Measurements from ENCODE around the gene POLRMT. TPM values are rescaled to one million over a fixed set of nuclear protein-coding genes. Genes with fewer than 3 reads are reported as not detected.
A peak's percentile ranks its signal among the peaks of the same experiment; 100 is the strongest.
"Not testable (repeated sequence)": the region's sequence is repeated elsewhere in the genome, so short reads cannot be mapped to it uniquely, and the experiment has no call there.

The POLRMT gene
- total and polyA plus RNA-seq, 3 experiments from 2014 or later: 58.8 to 77.3 (median 75.2) TPM

DNA sequence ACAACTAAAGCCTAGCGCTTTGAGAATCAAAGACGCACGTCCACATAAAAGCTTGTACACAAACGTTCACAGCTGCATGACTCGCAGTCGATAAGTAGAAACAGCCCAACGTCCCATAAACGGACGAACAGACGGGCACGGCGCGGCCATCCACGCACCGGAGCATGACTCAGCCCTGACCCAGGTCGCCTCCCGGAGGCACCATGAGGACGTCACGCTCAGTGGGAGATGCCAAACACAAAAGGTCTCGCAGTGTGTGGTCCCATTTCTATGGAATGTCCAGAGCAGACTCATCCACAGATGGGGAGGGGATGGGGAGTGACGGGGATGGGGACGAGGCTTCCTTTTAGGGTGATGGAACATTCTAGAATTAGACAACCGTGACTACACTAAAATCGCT lies 9.4 kb downstream of the POLRMT start:
- Histone ChIP-seq H3K4me3 (ENCODE audit: low read length) (no peak overlapping the region), H3K9me3 (ENCODE audit: low read length) (no peaks in the 10 kb centered on the region), H3K4me1 (ENCODE audit: insufficient read depth, low read length) (no peaks in the 10 kb centered on the region), H3K36me3 (ENCODE audit: insufficient read depth, low read length) (peaks cover 18% of the 10 kb centered on the region), H3K27me3 (ENCODE audit: insufficient read depth, low read length, poor library complexity, severe bottlenecking) (no peaks in the 10 kb centered on the region), H3K27ac (ENCODE audit: low read depth, low read length) (no peak overlapping the region)
- no peaks in the 10 kb centered on the region for H3K27me3 Mint-ChIP-seq
- H3K9me3 Mint-ChIP-seq: no peaks in the 10 kb centered on the region
- H3K4me3 Mint-ChIP-seq: peak overlapping the region in 1 of 7 donors; percentile 5
- POLR2A ChIA-PET: interaction anchor here (0.6 kb wide), 1 partner anchor 64 kb away, joined by 3 read pairs; no protein-coding TSS in a partner anchor
- H3K27ac Mint-ChIP-seq: no peak overlapping the region
- DNase-seq: no peak
- H3K36me3 Mint-ChIP-seq: peaks cover 4 to 56% (median 5%) of the 10 kb centered on the region in 3 donors
- CTCF ChIA-PET: no interaction called here
- peaks cover 5 to 17% (median 5%) of the 10 kb centered on the region in 3 donors for H3K4me1 Mint-ChIP-seq

DNA sequence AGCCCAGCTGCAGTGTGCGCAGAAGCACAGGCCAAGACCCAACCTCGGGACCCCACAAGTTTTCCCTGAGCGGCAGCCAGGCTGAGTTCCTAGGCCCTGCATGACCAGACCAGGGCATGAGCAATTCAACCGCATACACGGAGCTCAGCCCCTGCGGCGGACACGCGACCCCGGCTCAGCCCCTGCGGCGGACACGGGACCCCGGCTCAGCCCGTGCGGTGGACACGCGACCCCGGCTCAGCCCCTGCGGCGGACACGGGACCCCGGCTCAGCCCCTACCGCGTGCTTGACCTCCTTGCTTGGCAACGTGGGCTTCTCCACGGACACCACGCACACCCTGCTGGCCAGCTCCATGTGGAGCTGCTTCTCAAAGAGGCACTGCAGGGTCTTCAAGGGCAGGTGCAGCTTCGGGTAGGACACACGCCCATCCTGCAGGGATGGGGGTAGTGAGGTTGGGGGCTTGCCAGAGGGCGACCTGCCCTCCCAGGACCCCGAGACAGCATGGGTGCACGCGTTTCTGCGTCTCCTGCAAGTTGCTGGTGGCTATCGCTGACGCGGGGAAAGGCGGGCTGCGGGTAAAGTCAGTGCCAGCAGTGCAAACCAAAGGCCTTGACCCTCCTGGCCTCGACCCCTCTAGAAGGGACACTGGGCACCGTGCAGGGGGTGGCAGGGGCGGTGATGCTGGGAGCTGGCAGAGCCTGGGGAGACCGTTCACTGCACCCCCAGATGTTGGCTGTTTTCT lies 10.0 kb downstream of the POLRMT start:
- Mint-ChIP-seq H3K4me1 (peaks cover 3 to 11% (median 4%) of the 10 kb centered on the region in 3 donors), H3K4me3 (peak overlapping the region in 1 of 7 donors; percentile 5), H3K27me3 (no peaks in the 10 kb centered on the region), H3K9me3 (no peaks in the 10 kb centered on the region), H3K27ac (no peak overlapping the region), H3K36me3 (peaks cover 3 to 56% (median 3%) of the 10 kb centered on the region in 3 donors)
- ChIA-PET POLR2A (interaction anchor here (0.6 kb wide), 2 partner anchors 27 to 63 kb away, joined by 3 to 10 read pairs; no protein-coding TSS in a partner anchor), CTCF (no interaction called here)
- no peak for DNase-seq
- no peak overlapping the region for H3K4me3 ChIP-seq (ENCODE audit: low read length)
- peaks cover 13% of the 10 kb centered on the region for H3K36me3 ChIP-seq (ENCODE audit: insufficient read depth, low read length)
- H3K9me3 ChIP-seq (ENCODE audit: low read length): no peaks in the 10 kb centered on the region
- H3K4me1 ChIP-seq (ENCODE audit: insufficient read depth, low read length): no peaks in the 10 kb centered on the region
- H3K27ac ChIP-seq (ENCODE audit: low read depth, low read length): no peak overlapping the region
- H3K27me3 ChIP-seq (ENCODE audit: insufficient read depth, low read length, poor library complexity, severe bottlenecking): no peaks in the 10 kb centered on the region

DNA sequence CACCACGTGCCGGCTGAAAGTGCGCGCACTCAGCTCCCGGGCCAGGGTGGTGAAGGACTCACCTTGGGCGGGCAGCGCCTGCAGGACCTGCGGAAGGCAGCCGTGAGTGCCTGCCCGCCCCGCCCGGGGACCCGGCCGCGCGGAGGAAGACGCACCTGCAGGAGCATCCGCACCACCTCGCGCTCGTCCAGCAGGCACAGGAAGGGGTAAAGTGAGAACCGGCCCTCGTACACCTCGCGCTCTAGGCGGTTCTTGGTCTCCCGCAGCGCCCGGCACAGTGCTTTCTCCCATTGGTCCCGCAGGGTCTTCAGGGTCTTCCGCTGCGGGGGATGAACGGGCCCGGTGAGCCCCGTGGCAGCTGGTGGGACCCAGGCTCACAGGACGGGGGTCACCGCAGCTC lies 10.7 kb downstream of the POLRMT start:
- no peak overlapping the region for H3K27ac ChIP-seq (ENCODE audit: low read depth, low read length)
- H3K27me3 ChIP-seq (ENCODE audit: insufficient read depth, low read length, poor library complexity, severe bottlenecking): no peaks in the 10 kb centered on the region
- H3K9me3 Mint-ChIP-seq: no peaks in the 10 kb centered on the region
- no peaks in the 10 kb centered on the region for H3K9me3 ChIP-seq (ENCODE audit: low read length)
- ChIA-PET CTCF (no interaction called here), POLR2A (interaction anchor here (0.6 kb wide), 1 partner anchor 28 kb away, joined by 10 read pairs; no protein-coding TSS in a partner anchor)
- H3K36me3 Mint-ChIP-seq: peaks cover 3 to 57% (median 3%) of the 10 kb centered on the region in 3 donors
- H3K4me1 ChIP-seq (ENCODE audit: insufficient read depth, low read length): no peaks in the 10 kb centered on the region
- H3K27ac Mint-ChIP-seq: no peak overlapping the region
- H3K27me3 Mint-ChIP-seq: no peaks in the 10 kb centered on the region
- no peak overlapping the region for H3K4me3 Mint-ChIP-seq
- peaks cover 7% of the 10 kb centered on the region for H3K36me3 ChIP-seq (ENCODE audit: insufficient read depth, low read length)
- H3K4me3 ChIP-seq (ENCODE audit: low read length): no peak overlapping the region
- no peak for DNase-seq
- H3K4me1 Mint-ChIP-seq: peaks cover 3 to 8% (median 4%) of the 10 kb centered on the region in 3 donors

DNA sequence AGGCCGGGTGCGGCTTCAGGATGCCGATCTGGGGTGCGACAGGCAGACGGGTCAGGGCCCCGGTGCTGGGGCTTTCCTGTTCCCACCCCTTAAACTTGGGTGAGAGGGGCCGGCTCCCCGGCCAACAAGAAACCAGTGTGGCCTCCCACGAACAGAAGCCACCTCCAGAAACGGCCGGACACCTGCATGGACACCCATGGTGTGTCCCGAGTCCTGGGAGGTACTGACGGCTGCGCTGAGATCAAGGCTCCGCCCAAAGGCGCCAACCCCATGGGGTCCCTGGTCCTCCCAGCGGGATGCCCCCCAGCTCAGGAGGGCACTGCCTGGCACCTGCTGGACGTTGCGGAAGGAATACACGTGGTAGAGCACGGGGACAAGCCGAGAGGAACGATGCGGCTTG lies 11.5 kb downstream of the POLRMT start:
- H3K4me1 Mint-ChIP-seq: peaks cover 1 to 6% (median 3%) of the 10 kb centered on the region in 3 donors
- ChIA-PET CTCF (no interaction called here), POLR2A (no interaction called here)
- peaks cover 7% of the 10 kb centered on the region for H3K36me3 ChIP-seq (ENCODE audit: insufficient read depth, low read length)
- no peaks in the 10 kb centered on the region for H3K27me3 Mint-ChIP-seq
- H3K36me3 Mint-ChIP-seq: peaks cover 1 to 56% (median 3%) of the 10 kb centered on the region in 3 donors
- no peak overlapping the region for H3K4me3 Mint-ChIP-seq
- no peaks in the 10 kb centered on the region for H3K27me3 ChIP-seq (ENCODE audit: insufficient read depth, low read length, poor library complexity, severe bottlenecking)
- no peaks in the 10 kb centered on the region for H3K9me3 Mint-ChIP-seq
- no peak overlapping the region for H3K27ac Mint-ChIP-seq
- H3K27ac ChIP-seq (ENCODE audit: low read depth, low read length): no peak overlapping the region
- H3K9me3 ChIP-seq (ENCODE audit: low read length): no peaks in the 10 kb centered on the region
- no peaks in the 10 kb centered on the region for H3K4me1 ChIP-seq (ENCODE audit: insufficient read depth, low read length)
- no peak for DNase-seq
- no peak overlapping the region for H3K4me3 ChIP-seq (ENCODE audit: low read length)

DNA sequence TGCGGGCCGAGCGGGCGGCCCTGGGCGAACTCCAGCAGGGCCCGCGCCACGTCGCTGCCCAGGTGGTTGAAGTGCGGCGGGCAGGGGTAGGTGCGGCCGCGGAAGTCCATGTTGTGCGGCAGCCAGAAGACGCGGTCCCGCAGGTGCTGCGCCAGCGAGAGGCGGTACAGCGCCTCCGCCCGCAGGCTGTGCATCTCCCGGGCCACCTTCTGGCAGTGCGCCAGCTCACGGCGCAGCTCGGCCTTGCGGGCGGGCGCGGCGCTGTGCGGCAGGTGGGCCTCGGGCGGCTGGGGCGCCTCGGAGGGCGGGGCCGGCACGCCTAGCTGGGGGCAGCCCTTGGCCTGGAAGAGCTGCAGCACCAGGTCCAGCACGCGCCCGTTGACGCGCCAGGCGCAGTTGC lies 12.1 kb downstream of the POLRMT start:
- POLR2A ChIA-PET; H3K27ac ChIP-seq (ENCODE audit: low read depth, low read length); H3K27me3 Mint-ChIP-seq; H3K4me3 ChIP-seq (ENCODE audit: low read length); H3K4me1 Mint-ChIP-seq; H3K4me3 Mint-ChIP-seq; H3K36me3 ChIP-seq (ENCODE audit: insufficient read depth, low read length); H3K9me3 Mint-ChIP-seq; H3K9me3 ChIP-seq (ENCODE audit: low read length); H3K27me3 ChIP-seq (ENCODE audit: insufficient read depth, low read length, poor library complexity, severe bottlenecking); H3K27ac Mint-ChIP-seq; H3K4me1 ChIP-seq (ENCODE audit: insufficient read depth, low read length); DNase-seq; CTCF ChIA-PET: not testable (repeated sequence)
- peaks cover 0 to 54% (median 3%) of the 10 kb centered on the region in 3 donors for H3K36me3 Mint-ChIP-seq

DNA sequence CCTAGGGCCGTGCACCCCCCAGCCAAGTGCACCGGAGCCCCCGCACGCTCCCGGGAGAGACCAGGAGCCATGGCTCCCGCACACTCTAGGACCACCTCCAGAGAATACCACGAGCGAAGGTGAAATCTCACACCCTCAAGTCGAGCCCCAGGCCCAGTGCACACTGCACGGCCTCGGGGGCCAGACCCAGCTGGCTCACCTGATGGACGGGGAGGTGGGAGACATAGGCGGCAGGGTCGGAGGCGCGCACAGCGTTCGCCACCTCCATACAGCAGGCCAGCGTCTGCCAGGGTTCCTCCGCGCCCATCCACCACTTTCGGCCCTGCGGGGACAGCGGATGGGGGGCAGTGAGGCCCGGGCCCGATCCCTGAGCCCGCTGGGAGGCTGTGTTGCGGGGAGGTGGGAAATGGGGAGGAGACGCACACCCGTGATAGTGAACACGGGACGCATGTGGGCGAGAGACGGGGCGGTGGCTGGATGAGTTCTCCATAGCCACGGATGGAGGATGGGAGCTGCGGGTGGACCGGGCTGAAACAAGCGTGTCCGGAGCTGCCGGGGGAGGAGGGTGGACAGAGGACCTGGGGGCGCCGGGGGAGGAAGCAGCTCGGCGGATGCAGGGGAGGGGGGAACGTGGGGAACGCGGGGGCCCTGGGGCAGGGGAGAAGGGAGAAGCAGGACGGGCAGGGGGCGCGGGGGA lies 13.0 kb downstream of the POLRMT start:
- DNase-seq: no peak
- H3K27ac ChIP-seq (ENCODE audit: low read depth, low read length): no peak overlapping the region
- no peak overlapping the region for H3K4me3 ChIP-seq (ENCODE audit: low read length)
- no peaks in the 10 kb centered on the region for H3K9me3 ChIP-seq (ENCODE audit: low read length)
- no peak overlapping the region for H3K4me3 Mint-ChIP-seq
- H3K4me1 ChIP-seq (ENCODE audit: insufficient read depth, low read length): no peaks in the 10 kb centered on the region
- no peak overlapping the region for H3K27ac Mint-ChIP-seq
- peaks cover 3 to 5% (median 4%) of the 10 kb centered on the region in 3 donors for H3K4me1 Mint-ChIP-seq
- H3K36me3 Mint-ChIP-seq: peaks cover 0 to 51% (median 3%) of the 10 kb centered on the region in 3 donors
- no peaks in the 10 kb centered on the region for H3K27me3 Mint-ChIP-seq
- H3K36me3 ChIP-seq (ENCODE audit: insufficient read depth, low read length): peaks cover 7% of the 10 kb centered on the region
- no peaks in the 10 kb centered on the region for H3K9me3 Mint-ChIP-seq
- ChIA-PET POLR2A (no interaction called here), CTCF (no interaction called here)
- H3K27me3 ChIP-seq (ENCODE audit: insufficient read depth, low read length, poor library complexity, severe bottlenecking): no peaks in the 10 kb centered on the region

DNA sequence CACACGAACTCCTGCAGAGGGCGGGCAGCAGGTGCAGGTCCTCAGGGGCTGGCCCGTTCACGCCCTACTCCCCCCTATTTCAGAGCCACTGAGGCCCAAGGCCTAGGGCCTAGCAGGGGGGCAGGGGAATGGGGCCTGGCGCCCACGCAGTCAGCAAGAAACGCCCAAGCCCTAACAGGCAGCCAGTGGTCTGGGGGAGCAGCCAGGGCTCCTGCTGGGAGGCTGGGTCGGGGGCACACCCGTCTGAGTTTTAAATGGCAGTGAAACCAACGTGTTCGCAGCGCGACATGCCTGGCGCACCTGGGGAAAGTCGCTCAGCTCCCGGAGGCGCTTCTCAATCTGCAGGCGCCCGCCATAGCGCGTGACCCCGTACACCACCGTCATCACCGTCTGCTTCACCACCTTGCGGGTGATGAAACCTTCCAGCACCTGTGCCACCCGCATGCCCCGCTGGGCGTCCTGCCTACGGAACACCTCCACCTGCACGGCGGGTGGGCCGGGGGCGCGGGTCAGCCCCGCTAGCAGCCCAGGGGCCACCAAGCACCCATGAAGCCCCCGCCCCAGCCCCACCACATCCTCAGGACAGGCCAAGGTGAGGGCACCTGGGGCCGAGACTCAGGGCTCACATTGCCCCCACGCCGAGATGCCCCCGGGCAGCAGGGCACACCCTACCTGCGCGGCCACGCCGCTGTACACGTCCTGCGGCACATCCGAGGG lies 13.9 kb downstream of the POLRMT start:
- Histone ChIP-seq H3K9me3 (ENCODE audit: low read length) (no peaks in the 10 kb centered on the region), H3K27ac (ENCODE audit: low read depth, low read length) (no peak overlapping the region), H3K4me1 (ENCODE audit: insufficient read depth, low read length) (no peaks in the 10 kb centered on the region), H3K4me3 (ENCODE audit: low read length) (no peak overlapping the region), H3K27me3 (ENCODE audit: insufficient read depth, low read length, poor library complexity, severe bottlenecking) (no peaks in the 10 kb centered on the region), H3K36me3 (ENCODE audit: insufficient read depth, low read length) (peaks cover 7% of the 10 kb centered on the region)
- Mint-ChIP-seq H3K27me3 (no peaks in the 10 kb centered on the region), H3K9me3 (no peaks in the 10 kb centered on the region), H3K4me1 (peaks cover 3 to 5% (median 3%) of the 10 kb centered on the region in 3 donors), H3K36me3 (peaks cover 0 to 48% (median 2%) of the 10 kb centered on the region in 3 donors), H3K4me3 (no peak overlapping the region), H3K27ac (no peak overlapping the region)
- DNase-seq: no peak
- POLR2A ChIA-PET: no interaction called here
- CTCF ChIA-PET: no interaction called here

Measured in CD8-positive, alpha-beta memory T cell (primary cell).